HEK293 (cell line): ENCODE measurements around the gene CYRIA.

ENCODE experiments used
- CTCF ChIA-PET: fragments of 350-600 bp; formaldehyde crosslinking; extraction: SDS; loops from one replicate; lab custom pipeline; 2021; ENCODE audit warnings: antibody characterized with exemption; lab: Yijun Ruan, JAX
- POLR2A ChIA-PET: fragments of 300-600 bp; formaldehyde crosslinking; extraction: SDS; loops from one replicate; lab custom pipeline; 2020; ENCODE audit warnings: antibody characterized with exemption, inconsistent platforms; lab: Yijun Ruan, JAX
- H3K27ac ChIP-seq: fragments of 200-500 bp; sonication (Bioruptor generic); 2 replicates; pipeline ENCODE4 v1.5.1; 2014; ENCODE audit warnings: low read depth, low read length, control low read depth, inconsistent platforms; ENCODE audit errors: extremely low read depth
- H3K36me3 ChIP-seq, 2 experiments: fragments of 200-500 bp in 1 of 2; sonication (Bioruptor generic) in 1 of 2; 1 replicate in 1 of 2; 2 replicates in 1 of 2; pipeline ENCODE4 v1.5.1; 2014 to 2017; ENCODE audit warnings: inconsistent platforms in 2 of 2, low read length in 2 of 2; ENCODE audit not compliant: control insufficient read depth in 2 of 2, insufficient read depth in 1 of 2
- H3K4me1 ChIP-seq: fragments of 200-500 bp; sonication (Bioruptor generic); 2 replicates; pipeline ENCODE4 v1.5.1; 2014; ENCODE audit warnings: mild to moderate bottlenecking, low read length, inconsistent platforms; ENCODE audit not compliant: control insufficient read depth, insufficient read depth
- H3K4me3 ChIP-seq: 2 replicates; pipeline ENCODE4 v1.5.1; 2011; ENCODE audit warnings: low read depth, mild to moderate bottlenecking, control low read depth, low read length, moderate library complexity
- H3K9me3 ChIP-seq: fragments of 200-500 bp; sonication (Bioruptor generic); 2 replicates; pipeline ENCODE4 v1.5.1; 2014; ENCODE audit warnings: low read depth, low read length, inconsistent platforms; ENCODE audit not compliant: control insufficient read depth, insufficient read depth
- GLI4 ChIP-seq: fragments of 450-650 bp; formaldehyde crosslinking; IDR thresholded peaks from 2 replicates; pipeline ENCODE4 v1.5.1; 2016; ENCODE audit warnings: missing biosample characterization, missing genetic modification characterization
- GLIS1 ChIP-seq: fragments of 450-650 bp; formaldehyde crosslinking; IDR thresholded peaks from 2 replicates; pipeline ENCODE4 v1.5.1; 2016; ENCODE audit warnings: missing biosample characterization, missing genetic modification characterization
- KLF1 ChIP-seq: fragments of 450-650 bp; formaldehyde crosslinking; IDR thresholded peaks from 2 replicates; pipeline ENCODE4 v1.5.1; 2016; ENCODE audit warnings: missing biosample characterization, missing genetic modification characterization
- KLF10 ChIP-seq: fragments of 450-650 bp; IDR thresholded peaks from 2 replicates; pipeline ENCODE4 v1.5.1; 2018; ENCODE audit warnings: missing biosample characterization, mild to moderate bottlenecking, missing genetic modification characterization
- KLF9 ChIP-seq: fragments of 450-650 bp; formaldehyde crosslinking; IDR thresholded peaks from 2 replicates; pipeline ENCODE4 v1.5.1; 2016; ENCODE audit warnings: missing biosample characterization, missing genetic modification characterization, low read depth
- MEIS1 ChIP-seq: sonication (generic); formaldehyde crosslinking; IDR thresholded peaks from 2 replicates; pipeline ENCODE4 v1.8.1; 2022; ENCODE audit warnings: missing genetic modification reagents, mild to moderate bottlenecking, borderline replicate concordance
- ZBTB20 ChIP-seq: fragments of 450-650 bp; formaldehyde crosslinking; IDR thresholded peaks from 2 replicates; pipeline ENCODE4 v1.5.1; 2016; ENCODE audit warnings: missing biosample characterization, missing genetic modification characterization
- ZNF148 ChIP-seq: fragments of 450-650 bp; formaldehyde crosslinking; IDR thresholded peaks from 2 replicates; pipeline ENCODE4 v1.5.0; 2017; ENCODE audit warnings: missing biosample characterization, missing genetic modification characterization, borderline replicate concordance
- ZNF19 ChIP-seq: fragments of 450-650 bp; formaldehyde crosslinking; IDR thresholded peaks from 2 replicates; pipeline ENCODE4; 2016; ENCODE audit warnings: missing biosample characterization, missing genetic modification characterization, low read depth
- ZNF366 ChIP-seq: fragments of 450-650 bp; formaldehyde crosslinking; conservative IDR thresholded peaks from 2 replicates; pipeline ENCODE4 v1.5.1; 2016; ENCODE audit warnings: missing biosample characterization, missing genetic modification characterization
- ZNF501 ChIP-seq: fragments of 450-650 bp; formaldehyde crosslinking; IDR thresholded peaks from 2 replicates; pipeline ENCODE4 v1.5.1; 2016; ENCODE audit warnings: missing biosample characterization, missing genetic modification characterization
- ZNF560 ChIP-seq: fragments of 450-650 bp; formaldehyde crosslinking; IDR thresholded peaks from 2 replicates; pipeline ENCODE4 v1.5.1; 2017; ENCODE audit warnings: missing biosample characterization, missing genetic modification characterization, borderline replicate concordance
- ZNF561 ChIP-seq: fragments of 450-650 bp; IDR thresholded peaks from 2 replicates; pipeline ENCODE4 v1.5.1; 2018; ENCODE audit warnings: missing biosample characterization, missing genetic modification characterization, borderline replicate concordance
- ZNF776 ChIP-seq: fragments of 450-650 bp; formaldehyde crosslinking; IDR thresholded peaks from 2 replicates; pipeline ENCODE4 v1.5.0; 2017; ENCODE audit warnings: missing biosample characterization, missing genetic modification characterization, borderline replicate concordance
- ZNF830 ChIP-seq: fragments of 450-650 bp; IDR thresholded peaks from 2 replicates; pipeline ENCODE4 v1.5.0; 2018; ENCODE audit warnings: missing biosample characterization, missing genetic modification characterization, low read depth, mild to moderate bottlenecking, moderate library complexity
- ZSCAN16 ChIP-seq: fragments of 450-650 bp; formaldehyde crosslinking; IDR thresholded peaks from 2 replicates; pipeline ENCODE4 v1.5.1; 2016; ENCODE audit warnings: missing biosample characterization, missing genetic modification characterization
- TF ChIP-seq, protein P1 (sequence below): fragments of 450-650 bp; formaldehyde crosslinking; IDR thresholded peaks from 2 replicates; pipeline ENCODE4 v1.5.1; 2016; ENCODE audit warnings: missing biosample characterization, missing genetic modification characterization, borderline replicate concordance
- TF ChIP-seq, protein P2 (sequence below): fragments of 450-650 bp; formaldehyde crosslinking; IDR thresholded peaks from 2 replicates; pipeline ENCODE4 v1.5.1; 2016; ENCODE audit warnings: missing biosample characterization, missing genetic modification characterization, low read depth

The CYRIA gene

GRCh38 chr2:16665748-16666448 lies at the start of gene CYRIA:
TSS of gene CYRIA (minus strand) at chr2:16665834. CDS start at chr2:16588119, 77,715 bp downstream.
- CTCF ChIA-PET = no interaction called here
- H3K4me1 ChIP-seq = no peaks in the 10 kb centered on the region
- no peaks in the 10 kb centered on the region for H3K36me3 ChIP-seq
- no peak within 1 kb of the TSS for H3K27ac ChIP-seq
- TF ChIP-seq GLIS1 (tag by site-specific recombination) (0 out of 2 replicates have a peak, but pooled peaks have one; percentile 20), KLF9 (tag by site-specific recombination) (no peak)
- H3K4me3 ChIP-seq = peak within 1 kb of the TSS; percentile 46
- H3K9me3 ChIP-seq = no peaks in the 10 kb centered on the region
- POLR2A ChIA-PET = no interaction called here

DNA sequence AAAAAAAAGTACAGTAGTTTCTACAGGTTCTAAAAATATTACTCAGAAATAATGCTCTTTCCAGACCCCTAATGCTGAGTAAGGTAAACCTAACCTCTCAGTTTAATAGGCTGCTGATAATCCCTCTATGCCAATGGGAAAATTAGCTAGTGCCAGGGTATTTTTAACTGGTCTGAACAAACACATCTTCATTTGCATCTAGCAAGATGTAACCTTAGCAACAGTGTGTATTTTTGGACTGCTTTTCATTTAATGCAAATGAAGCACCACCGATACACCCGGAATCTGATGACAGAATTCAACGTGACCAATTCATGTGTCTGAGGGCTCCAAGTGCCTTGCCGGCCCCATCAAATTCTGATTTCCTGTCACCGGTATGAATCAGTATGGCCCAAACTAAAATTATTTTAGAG lies 47.4 kb upstream of the CYRIA start:
- POLR2A ChIA-PET = no interaction called here
- Histone ChIP-seq H3K4me1 (no peaks in the 10 kb centered on the region), H3K27ac (no peak overlapping the region), H3K36me3 (no peaks in the 10 kb centered on the region), H3K9me3 (no peaks in the 10 kb centered on the region), H3K4me3 (no peak overlapping the region)
- CTCF ChIA-PET = no interaction called here
- TF ChIP-seq, protein P1, sequence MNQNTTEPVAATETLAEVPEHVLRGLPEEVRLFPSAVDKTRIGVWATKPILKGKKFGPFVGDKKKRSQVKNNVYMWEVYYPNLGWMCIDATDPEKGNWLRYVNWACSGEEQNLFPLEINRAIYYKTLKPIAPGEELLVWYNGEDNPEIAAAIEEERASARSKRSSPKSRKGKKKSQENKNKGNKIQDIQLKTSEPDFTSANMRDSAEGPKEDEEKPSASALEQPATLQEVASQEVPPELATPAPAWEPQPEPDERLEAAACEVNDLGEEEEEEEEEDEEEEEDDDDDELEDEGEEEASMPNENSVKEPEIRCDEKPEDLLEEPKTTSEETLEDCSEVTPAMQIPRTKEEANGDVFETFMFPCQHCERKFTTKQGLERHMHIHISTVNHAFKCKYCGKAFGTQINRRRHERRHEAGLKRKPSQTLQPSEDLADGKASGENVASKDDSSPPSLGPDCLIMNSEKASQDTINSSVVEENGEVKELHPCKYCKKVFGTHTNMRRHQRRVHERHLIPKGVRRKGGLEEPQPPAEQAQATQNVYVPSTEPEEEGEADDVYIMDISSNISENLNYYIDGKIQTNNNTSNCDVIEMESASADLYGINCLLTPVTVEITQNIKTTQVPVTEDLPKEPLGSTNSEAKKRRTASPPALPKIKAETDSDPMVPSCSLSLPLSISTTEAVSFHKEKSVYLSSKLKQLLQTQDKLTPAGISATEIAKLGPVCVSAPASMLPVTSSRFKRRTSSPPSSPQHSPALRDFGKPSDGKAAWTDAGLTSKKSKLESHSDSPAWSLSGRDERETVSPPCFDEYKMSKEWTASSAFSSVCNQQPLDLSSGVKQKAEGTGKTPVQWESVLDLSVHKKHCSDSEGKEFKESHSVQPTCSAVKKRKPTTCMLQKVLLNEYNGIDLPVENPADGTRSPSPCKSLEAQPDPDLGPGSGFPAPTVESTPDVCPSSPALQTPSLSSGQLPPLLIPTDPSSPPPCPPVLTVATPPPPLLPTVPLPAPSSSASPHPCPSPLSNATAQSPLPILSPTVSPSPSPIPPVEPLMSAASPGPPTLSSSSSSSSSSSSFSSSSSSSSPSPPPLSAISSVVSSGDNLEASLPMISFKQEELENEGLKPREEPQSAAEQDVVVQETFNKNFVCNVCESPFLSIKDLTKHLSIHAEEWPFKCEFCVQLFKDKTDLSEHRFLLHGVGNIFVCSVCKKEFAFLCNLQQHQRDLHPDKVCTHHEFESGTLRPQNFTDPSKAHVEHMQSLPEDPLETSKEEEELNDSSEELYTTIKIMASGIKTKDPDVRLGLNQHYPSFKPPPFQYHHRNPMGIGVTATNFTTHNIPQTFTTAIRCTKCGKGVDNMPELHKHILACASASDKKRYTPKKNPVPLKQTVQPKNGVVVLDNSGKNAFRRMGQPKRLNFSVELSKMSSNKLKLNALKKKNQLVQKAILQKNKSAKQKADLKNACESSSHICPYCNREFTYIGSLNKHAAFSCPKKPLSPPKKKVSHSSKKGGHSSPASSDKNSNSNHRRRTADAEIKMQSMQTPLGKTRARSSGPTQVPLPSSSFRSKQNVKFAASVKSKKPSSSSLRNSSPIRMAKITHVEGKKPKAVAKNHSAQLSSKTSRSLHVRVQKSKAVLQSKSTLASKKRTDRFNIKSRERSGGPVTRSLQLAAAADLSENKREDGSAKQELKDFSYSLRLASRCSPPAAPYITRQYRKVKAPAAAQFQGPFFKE = no peak
- no peak for TF ChIP-seq KLF1 (tag by site-specific recombination)
- no peak for TF ChIP-seq MEIS1 (CRISPR knock-in tag)
- TF ChIP-seq ZNF830 (tag by site-specific recombination) = no peak
- no peak for TF ChIP-seq GLI4 (tag by site-specific recombination)
- TF ChIP-seq KLF10 = no peak
- TF ChIP-seq ZNF148 (tag by site-specific recombination) = no peak
- no peak for TF ChIP-seq ZNF19 (tag by site-specific recombination)
- TF ChIP-seq, protein P2, sequence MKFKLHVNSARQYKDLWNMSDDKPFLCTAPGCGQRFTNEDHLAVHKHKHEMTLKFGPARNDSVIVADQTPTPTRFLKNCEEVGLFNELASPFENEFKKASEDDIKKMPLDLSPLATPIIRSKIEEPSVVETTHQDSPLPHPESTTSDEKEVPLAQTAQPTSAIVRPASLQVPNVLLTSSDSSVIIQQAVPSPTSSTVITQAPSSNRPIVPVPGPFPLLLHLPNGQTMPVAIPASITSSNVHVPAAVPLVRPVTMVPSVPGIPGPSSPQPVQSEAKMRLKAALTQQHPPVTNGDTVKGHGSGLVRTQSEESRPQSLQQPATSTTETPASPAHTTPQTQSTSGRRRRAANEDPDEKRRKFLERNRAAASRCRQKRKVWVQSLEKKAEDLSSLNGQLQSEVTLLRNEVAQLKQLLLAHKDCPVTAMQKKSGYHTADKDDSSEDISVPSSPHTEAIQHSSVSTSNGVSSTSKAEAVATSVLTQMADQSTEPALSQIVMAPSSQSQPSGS (tag by site-specific recombination) = no peak
- no peak for TF ChIP-seq ZNF560 (tag by site-specific recombination)
- TF ChIP-seq ZSCAN16 = no peak
- no peak for TF ChIP-seq ZNF501 (tag by site-specific recombination)
- no peak for TF ChIP-seq ZNF561 (tag by site-specific recombination)
- TF ChIP-seq ZNF776 = no peak
- no peak for TF ChIP-seq ZNF366 (tag by site-specific recombination)
- no peak for TF ChIP-seq ZBTB20
